ENCODE measurements around the gene NOS1AP.
"Not testable (repeated sequence)": the region's sequence is repeated elsewhere in the genome, so short reads cannot be mapped to it uniquely, and the experiment has no call there.

Gene NOS1AP

DNA sequence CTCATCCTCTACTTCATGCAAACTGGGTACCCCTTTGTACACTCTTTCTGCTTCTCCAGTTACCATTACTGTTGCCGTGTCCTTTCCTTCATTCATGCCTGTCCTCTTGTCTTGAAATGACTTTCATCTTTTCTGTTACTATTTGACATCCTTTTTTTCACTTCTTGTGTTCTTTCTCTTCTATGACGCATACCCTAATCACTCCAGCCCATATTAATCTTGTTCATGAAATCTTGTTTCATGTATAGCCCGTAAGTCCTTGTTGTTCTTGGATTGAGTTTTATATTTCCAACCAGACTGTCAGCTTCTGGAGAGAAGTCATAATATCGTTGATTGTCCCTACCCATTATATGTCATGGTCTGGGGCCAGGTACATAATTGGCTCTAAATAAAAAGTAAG is 126.1 kb downstream of the NOS1AP start:
- H3K9me3 ChIP-seq (ENCODE audit: control insufficient read depth, insufficient read depth, low read length), result no peaks in the 10 kb centered on the region
- no peaks in the 10 kb centered on the region for H3K36me3 ChIP-seq (ENCODE audit: control insufficient read depth, insufficient read depth, low read length)
- H3K27ac ChIP-seq (ENCODE audit: low read depth, low read length), result no peak overlapping the region
- no peak overlapping the region for H3K9ac ChIP-seq (ENCODE audit: low read depth, low read length)
- no peak overlapping the region for H3K4me3 ChIP-seq (ENCODE audit: low read depth, low read length)
- peaks cover 27% of the 10 kb centered on the region for H3K4me1 ChIP-seq (ENCODE audit: control insufficient read depth, insufficient read depth, low read length)
- H3K27me3 ChIP-seq (ENCODE audit: control insufficient read depth, insufficient read depth, low read length), result no peaks in the 10 kb centered on the region

DNA sequence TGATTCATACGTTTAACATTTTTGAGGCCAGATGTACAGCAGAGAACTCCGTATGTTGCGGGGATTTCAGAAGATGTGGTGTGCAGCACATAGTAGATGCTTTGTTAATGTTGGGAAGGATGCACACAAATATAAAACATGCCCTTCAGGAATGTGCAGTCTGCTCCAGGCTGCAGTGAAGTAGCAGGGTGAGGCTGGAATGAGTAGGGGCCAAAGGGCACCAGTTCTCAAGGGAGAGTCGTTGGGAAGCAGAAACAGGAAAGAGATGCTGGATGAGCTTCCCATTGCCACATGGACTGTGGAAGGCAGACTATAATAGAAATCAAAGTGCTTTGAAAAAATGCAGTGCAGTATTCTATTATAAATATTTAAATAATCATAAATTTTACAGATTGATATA is 126.9 kb downstream of the NOS1AP start:
- Histone ChIP-seq H3K27ac (ENCODE audit: low read depth, low read length) (no peak overlapping the region), H3K4me3 (ENCODE audit: low read depth, low read length) (no peak overlapping the region), H3K36me3 (ENCODE audit: control insufficient read depth, insufficient read depth, low read length) (no peaks in the 10 kb centered on the region), H3K9ac (ENCODE audit: low read depth, low read length) (no peak overlapping the region), H3K9me3 (ENCODE audit: control insufficient read depth, insufficient read depth, low read length) (no peaks in the 10 kb centered on the region), H3K27me3 (ENCODE audit: control insufficient read depth, insufficient read depth, low read length) (no peaks in the 10 kb centered on the region), H3K4me1 (ENCODE audit: control insufficient read depth, insufficient read depth, low read length) (peaks cover 24% of the 10 kb centered on the region)

DNA sequence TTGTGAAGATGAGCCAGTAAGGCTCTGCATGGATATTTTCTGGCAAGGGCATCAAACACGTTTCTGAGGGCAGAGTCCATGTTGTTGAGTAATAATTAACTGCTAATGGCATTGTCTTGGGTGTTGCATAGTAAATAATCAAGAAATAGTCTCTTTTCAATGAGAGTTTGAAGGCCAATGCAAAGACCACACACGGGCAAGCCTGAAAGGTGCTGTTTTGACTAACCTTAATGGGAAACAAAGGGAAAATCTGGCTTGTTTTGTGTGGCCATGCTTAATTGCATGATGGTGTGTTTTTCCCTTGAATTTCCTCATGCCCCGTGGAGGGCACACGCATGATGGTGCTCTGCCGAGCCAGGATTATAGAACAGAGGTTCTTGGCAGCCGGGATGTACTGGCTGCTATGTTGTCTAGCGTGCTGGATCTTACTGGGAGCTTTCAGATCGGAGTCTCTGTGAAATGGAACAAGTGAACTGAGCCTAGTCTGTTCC is 127.6 kb downstream of the NOS1AP start:
- Histone ChIP-seq H3K27ac (ENCODE audit: low read depth, low read length) (peak overlapping the region; percentile 11), H3K36me3 (ENCODE audit: control insufficient read depth, insufficient read depth, low read length) (no peaks in the 10 kb centered on the region), H3K4me3 (ENCODE audit: low read depth, low read length) (no peak overlapping the region), H3K4me1 (ENCODE audit: control insufficient read depth, insufficient read depth, low read length) (peaks cover 24% of the 10 kb centered on the region), H3K27me3 (ENCODE audit: control insufficient read depth, insufficient read depth, low read length) (no peaks in the 10 kb centered on the region), H3K9ac (ENCODE audit: low read depth, low read length) (no peak overlapping the region), H3K9me3 (ENCODE audit: control insufficient read depth, insufficient read depth, low read length) (no peaks in the 10 kb centered on the region)

DNA sequence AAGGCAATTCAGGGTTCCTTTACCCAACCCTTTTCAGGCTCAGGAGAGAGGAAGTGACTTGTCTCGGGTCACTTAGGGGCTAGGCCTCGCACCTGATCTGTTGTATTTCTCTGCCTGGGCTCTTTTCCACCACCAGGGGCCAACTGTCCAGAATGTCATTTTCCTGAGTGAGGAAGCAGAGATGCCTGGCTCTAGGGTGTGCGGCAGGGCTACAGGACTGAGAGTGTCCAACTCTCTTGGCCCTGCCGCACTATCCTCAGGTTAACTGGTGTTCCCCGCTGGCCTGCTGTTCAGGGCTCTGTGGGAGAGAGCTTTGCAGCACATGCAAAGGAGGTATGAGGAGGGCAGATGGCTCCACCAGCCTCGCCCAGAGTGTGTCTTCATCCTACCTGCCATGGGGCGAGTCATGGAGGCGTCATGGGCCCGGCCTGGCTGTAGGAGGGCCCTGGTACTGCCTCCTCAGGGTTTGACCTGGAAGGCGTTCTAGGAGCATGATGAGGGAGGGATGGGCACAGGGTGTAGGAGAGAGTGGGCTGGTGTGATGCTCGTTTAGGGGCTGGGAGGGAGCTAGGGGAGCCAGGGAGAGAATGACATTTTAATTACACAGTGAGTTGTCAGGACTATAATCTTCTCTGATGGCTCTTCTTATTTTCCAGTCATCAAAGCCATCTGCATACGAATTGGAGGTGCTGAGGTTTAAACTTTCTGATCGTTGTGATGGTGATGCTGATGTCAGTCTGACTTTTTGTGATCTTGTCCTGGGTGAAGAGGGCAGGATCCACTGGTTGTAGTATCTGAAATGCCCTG is 128.3 kb downstream of the NOS1AP start:
- Histone ChIP-seq H3K9me3 (ENCODE audit: control insufficient read depth, insufficient read depth, low read length) (no peaks in the 10 kb centered on the region), H3K27me3 (ENCODE audit: control insufficient read depth, insufficient read depth, low read length) (no peaks in the 10 kb centered on the region), H3K27ac (ENCODE audit: low read depth, low read length) (peak overlapping the region; percentile 22), H3K4me1 (ENCODE audit: control insufficient read depth, insufficient read depth, low read length) (peaks cover 24% of the 10 kb centered on the region), H3K4me3 (ENCODE audit: low read depth, low read length) (no peak overlapping the region), H3K36me3 (ENCODE audit: control insufficient read depth, insufficient read depth, low read length) (no peaks in the 10 kb centered on the region), H3K9ac (ENCODE audit: low read depth, low read length) (no peak overlapping the region)

DNA sequence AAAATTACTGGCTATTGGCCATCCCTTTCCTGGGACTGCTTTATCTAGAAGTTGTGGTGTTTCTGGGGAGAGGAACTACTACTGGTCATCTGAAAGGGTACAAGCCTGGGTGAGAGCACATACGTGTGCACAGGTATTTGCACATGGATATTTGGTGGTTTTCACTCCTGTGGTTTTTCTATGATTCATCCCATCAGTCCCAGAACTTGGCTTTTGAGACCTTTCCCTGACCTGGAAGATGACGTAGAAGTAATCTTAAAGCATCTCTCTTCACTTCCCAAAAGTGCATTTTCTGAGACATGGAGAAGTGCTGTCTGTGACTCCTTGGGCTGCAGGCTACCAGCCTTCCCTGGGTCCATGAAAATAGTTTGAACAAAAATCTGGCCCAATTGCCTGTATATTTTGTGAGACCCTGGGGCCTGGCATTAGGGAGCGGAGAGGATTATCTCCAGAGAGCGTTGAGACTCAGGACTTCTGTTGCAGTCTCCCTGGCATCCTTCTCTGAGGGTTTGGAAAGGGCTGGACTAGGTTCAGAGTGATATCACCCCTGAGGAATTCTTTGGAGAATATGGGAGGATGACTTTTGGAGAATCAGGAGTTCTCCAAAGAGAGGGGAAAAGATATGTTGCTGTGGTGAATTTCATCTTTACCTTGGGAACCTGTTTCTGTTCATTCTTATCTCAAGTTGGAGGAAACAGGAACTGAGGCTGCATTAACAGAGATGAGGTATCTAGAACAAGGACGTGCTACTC is 130.8 kb downstream of the NOS1AP start:
- H3K4me1 ChIP-seq (ENCODE audit: control insufficient read depth, insufficient read depth, low read length), result peaks cover 25% of the 10 kb centered on the region
- H3K27ac ChIP-seq (ENCODE audit: low read depth, low read length), result no peak overlapping the region
- no peaks in the 10 kb centered on the region for H3K9me3 ChIP-seq (ENCODE audit: control insufficient read depth, insufficient read depth, low read length)
- no peaks in the 10 kb centered on the region for H3K36me3 ChIP-seq (ENCODE audit: control insufficient read depth, insufficient read depth, low read length)
- no peak overlapping the region for H3K9ac ChIP-seq (ENCODE audit: low read depth, low read length)
- no peak overlapping the region for H3K4me3 ChIP-seq (ENCODE audit: low read depth, low read length)
- no peaks in the 10 kb centered on the region for H3K27me3 ChIP-seq (ENCODE audit: control insufficient read depth, insufficient read depth, low read length)

DNA sequence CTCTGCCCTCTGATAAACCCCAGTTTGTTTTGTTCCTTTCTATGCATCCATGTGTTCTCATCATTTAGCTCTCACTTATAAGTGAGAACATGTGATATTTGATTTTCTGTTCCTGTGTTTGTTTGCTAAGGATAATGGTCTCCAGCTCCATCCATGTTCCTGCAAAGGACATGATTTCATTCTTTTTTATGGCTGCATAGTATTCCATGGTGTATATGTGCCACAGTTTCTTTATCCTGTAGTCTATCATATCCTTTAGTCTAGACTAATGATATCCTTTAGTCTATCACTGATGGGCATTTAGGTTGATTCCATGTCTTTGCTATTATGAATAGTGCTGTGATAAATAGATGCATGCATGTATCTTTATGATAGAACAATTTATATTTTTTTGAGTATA is 131.6 kb downstream of the NOS1AP start:
- not testable (repeated sequence) for H3K27ac ChIP-seq (ENCODE audit: low read depth, low read length); H3K9me3 ChIP-seq (ENCODE audit: control insufficient read depth, insufficient read depth, low read length); H3K4me3 ChIP-seq (ENCODE audit: low read depth, low read length); H3K9ac ChIP-seq (ENCODE audit: low read depth, low read length); H3K36me3 ChIP-seq (ENCODE audit: control insufficient read depth, insufficient read depth, low read length); H3K27me3 ChIP-seq (ENCODE audit: control insufficient read depth, insufficient read depth, low read length)
- H3K4me1 ChIP-seq (ENCODE audit: control insufficient read depth, insufficient read depth, low read length), result peaks cover 30% of the 10 kb centered on the region

DNA sequence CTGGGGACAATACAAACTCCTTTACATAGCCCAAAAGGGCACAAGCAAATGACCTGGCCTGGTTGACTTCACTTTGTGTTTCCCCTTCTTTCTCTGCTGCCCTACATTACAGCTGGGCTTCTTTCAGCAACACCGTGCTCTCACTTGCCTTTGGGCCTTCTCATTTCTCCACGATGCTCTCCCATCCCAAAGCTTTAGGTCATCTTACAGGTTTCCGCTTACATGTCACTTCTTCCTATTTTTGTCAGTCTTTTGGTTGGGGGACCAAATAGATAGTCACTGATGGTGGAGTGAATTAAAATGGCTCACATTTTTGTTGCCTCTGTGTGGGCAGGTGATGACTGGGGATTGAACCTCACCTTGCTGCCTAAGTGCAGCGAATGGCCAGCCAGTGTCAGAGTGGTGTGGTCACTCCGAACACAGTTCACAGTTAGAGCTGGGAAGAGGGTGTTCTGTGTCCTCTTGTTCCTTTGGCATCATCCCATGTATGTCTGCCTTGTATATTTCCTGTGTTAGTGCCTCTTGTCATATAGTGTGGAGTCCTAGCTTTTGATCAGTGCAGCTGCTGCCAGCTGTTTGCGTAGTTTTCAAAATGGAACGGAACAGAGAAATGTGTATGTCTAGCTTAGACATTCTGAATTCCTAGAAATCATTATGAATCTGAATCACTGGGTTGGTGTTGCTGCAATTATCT is 134.8 kb downstream of the NOS1AP start:
- H3K4me3 ChIP-seq (ENCODE audit: low read depth, low read length), result no peak overlapping the region
- peaks cover 19% of the 10 kb centered on the region for H3K4me1 ChIP-seq (ENCODE audit: control insufficient read depth, insufficient read depth, low read length)
- H3K27me3 ChIP-seq (ENCODE audit: control insufficient read depth, insufficient read depth, low read length), result no peaks in the 10 kb centered on the region

DNA sequence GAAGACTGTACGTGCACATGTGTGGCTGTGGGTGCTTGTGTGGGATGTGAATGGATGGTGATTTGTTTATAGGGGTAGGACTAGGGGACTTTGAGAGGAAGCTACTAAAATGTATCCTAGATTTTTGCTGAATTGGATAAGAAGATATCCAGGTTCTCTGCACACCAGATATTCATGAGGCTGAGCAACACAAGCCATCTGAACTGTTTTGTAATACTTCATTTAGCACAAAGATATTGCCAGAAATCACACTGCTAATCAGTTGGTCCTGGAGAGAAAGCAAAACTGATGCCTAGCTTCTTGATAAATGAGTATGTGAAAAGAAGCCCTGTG is 135.3 kb downstream of the NOS1AP start:
- no peaks in the 10 kb centered on the region for H3K9me3 ChIP-seq (ENCODE audit: control insufficient read depth, insufficient read depth, low read length)

More for the DNA sequence above, 134.8 kb downstream of the NOS1AP start:
- Histone ChIP-seq H3K27ac (ENCODE audit: low read depth, low read length) (no peak overlapping the region), H3K36me3 (ENCODE audit: control insufficient read depth, insufficient read depth, low read length) (no peaks in the 10 kb centered on the region), H3K9me3 (ENCODE audit: control insufficient read depth, insufficient read depth, low read length) (no peaks in the 10 kb centered on the region), H3K9ac (ENCODE audit: low read depth, low read length) (no peak overlapping the region)

DNA sequence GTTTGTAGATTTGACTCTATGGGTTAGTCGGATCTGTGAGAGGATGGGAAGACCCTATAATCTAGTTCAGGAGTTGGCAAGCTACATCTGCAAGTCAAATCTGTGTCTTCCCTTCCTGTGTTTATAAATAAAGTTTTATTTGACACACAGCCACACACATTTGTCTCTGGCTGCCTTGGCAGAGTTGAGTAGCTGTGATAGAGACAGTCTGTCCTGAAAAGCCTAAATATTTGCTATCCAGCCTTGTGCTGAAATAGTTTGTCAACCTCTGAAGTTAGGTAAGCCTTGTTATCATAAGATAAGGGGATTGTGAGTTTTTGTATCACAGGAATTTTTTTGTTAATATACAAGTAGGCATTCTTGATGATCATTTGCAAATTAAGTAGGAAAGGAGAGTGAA is 136.8 kb downstream of the NOS1AP start:
- H3K4me1 ChIP-seq (ENCODE audit: control insufficient read depth, insufficient read depth, low read length), result peaks cover 19% of the 10 kb centered on the region
- H3K36me3 ChIP-seq (ENCODE audit: control insufficient read depth, insufficient read depth, low read length), result no peaks in the 10 kb centered on the region
- H3K9me3 ChIP-seq (ENCODE audit: control insufficient read depth, insufficient read depth, low read length), result no peaks in the 10 kb centered on the region
- no peak overlapping the region for H3K27ac ChIP-seq (ENCODE audit: low read depth, low read length)
- no peak overlapping the region for H3K9ac ChIP-seq (ENCODE audit: low read depth, low read length)
- no peaks in the 10 kb centered on the region for H3K27me3 ChIP-seq (ENCODE audit: control insufficient read depth, insufficient read depth, low read length)
- no peak overlapping the region for H3K4me3 ChIP-seq (ENCODE audit: low read depth, low read length)

More for the DNA sequence above, 135.3 kb downstream of the NOS1AP start:
- H3K27ac ChIP-seq (ENCODE audit: low read depth, low read length), result no peak overlapping the region
- peaks cover 19% of the 10 kb centered on the region for H3K4me1 ChIP-seq (ENCODE audit: control insufficient read depth, insufficient read depth, low read length)
- H3K4me3 ChIP-seq (ENCODE audit: low read depth, low read length), result no peak overlapping the region
- no peaks in the 10 kb centered on the region for H3K27me3 ChIP-seq (ENCODE audit: control insufficient read depth, insufficient read depth, low read length)
- no peaks in the 10 kb centered on the region for H3K36me3 ChIP-seq (ENCODE audit: control insufficient read depth, insufficient read depth, low read length)
- H3K9ac ChIP-seq (ENCODE audit: low read depth, low read length), result no peak overlapping the region

DNA sequence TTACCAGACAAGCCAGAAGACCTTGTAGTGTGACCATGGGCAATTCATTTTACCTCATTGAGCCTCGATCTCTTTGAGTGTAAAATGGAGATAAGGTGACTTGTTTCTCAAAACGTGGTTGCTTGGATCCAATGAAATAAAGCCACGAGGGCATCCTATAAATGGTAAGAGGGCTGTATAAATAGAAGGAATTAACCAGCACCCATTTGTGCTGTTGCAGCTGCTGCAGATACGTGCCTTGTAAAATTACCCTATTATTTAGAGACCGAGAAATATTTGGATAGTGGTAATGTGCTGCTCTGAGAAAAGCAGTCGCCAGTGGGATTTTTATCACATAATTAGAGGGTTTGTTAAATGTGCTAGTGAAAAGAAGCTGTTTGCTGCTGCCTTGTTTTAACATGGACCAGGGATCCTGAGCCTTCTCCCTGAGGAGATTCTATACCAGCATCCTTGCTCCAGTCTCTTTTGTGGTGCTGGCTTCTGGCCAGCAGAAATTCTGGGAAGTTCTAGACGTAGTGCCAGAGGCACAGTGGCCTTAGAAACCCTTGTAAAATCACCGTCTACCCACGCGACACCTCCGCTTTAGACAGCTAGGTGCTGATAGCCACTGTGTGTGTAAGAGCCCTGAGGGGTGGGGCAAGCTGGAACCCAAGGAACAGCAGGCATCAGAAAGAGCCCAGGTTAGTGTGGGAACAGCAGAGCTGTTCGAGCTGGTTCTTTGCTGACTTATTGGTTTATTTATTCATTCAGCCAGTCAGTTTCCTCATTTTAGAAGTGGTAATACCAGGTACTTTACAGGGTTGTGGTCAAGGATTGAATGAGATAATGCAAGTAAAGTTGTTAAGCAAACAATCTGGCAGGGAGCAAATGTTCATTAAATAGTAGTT is 137.5 kb downstream of the NOS1AP start:
- no peaks in the 10 kb centered on the region for H3K9me3 ChIP-seq (ENCODE audit: control insufficient read depth, insufficient read depth, low read length)
- H3K4me3 ChIP-seq (ENCODE audit: low read depth, low read length), result no peak overlapping the region
- H3K27me3 ChIP-seq (ENCODE audit: control insufficient read depth, insufficient read depth, low read length), result no peaks in the 10 kb centered on the region
- no peak overlapping the region for H3K9ac ChIP-seq (ENCODE audit: low read depth, low read length)
- H3K36me3 ChIP-seq (ENCODE audit: control insufficient read depth, insufficient read depth, low read length), result no peaks in the 10 kb centered on the region
- no peak overlapping the region for H3K27ac ChIP-seq (ENCODE audit: low read depth, low read length)
- peaks cover 19% of the 10 kb centered on the region for H3K4me1 ChIP-seq (ENCODE audit: control insufficient read depth, insufficient read depth, low read length)
